HG02938 (cell line): ENCODE measurements around the gene NEURL1B.
"Not testable (repeated sequence)": the region's sequence is repeated elsewhere in the genome, so short reads cannot be mapped to it uniquely, and the experiment has no call there.

ENCODE experiments used
- ATAC-seq: cut with Tn5 transposase; IDR thresholded peaks from one replicate; pipeline ENCODE4 v1.9.1; 2021; ENCODE audit warnings: mild to moderate bottlenecking, moderate library complexity; ENCODE audit not compliant: unreplicated experiment

NEURL1B gene

DNA sequence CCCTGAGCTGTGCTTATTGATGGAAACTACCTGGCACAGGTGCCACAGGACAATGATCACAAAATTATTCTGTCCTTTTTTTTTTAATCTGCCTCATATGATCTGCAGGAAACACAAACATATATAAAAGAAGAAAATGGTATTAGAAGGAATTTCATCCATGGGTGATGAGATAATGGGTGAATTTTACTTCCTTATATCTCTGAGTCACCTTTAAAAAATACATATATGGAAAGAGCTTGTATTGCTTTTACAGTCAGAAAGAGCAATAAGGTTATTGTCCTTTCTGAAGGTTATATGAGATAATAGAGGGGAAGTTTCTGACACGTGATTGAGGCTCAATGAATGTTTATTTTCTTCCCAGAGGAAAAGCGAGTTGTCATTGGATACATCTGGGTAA lies 31.6 kb downstream of the NEURL1B start:
- ATAC-seq = no peak

DNA sequence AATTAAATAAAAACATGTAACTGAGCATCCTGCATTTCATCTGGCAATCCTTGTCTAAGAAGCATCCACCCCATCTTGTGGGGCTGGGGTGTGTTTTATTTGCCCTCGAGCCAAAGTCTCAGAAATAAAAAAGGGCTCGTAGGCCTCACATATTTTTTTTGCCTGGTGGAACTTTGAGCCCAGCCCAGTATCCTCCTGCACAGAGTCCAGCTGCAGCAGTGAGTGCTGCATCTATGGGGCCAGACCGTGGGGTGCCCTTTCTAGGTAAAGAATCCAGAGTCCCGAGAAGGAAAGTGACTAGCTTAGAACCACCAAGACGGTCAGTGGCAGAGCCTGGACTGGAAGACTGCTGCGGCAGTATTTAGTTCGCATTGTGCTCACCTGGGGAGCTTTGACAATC lies 33.1 kb downstream of the NEURL1B start:
- no peak for ATAC-seq

DNA sequence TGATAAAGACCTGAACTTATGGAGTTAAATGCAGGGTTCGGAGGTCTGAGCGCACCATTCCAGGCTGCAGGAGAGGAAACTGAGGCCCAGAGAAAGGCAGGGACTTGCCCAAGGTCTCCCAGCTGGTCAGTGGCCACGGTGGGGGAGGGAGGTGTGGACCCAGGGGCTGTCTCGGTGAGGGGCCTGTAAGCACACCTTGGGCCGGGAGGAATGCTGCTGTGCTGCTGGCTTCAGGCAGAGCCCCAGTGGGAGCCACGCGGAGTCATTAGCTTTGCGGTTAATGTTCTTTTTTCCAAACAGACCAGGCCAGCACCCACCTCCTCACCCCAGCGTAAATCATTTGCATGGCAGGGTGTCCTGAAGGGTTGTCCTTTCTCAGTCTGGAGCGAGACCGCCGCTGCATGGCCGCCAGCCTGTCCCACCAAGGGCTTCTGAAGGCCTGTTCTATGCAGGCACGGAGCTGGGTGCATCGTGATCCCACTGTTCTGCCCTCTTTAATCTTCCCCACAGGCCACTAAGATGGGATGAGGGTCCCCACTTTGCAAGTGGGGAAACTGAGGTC lies 35.9 kb downstream of the NEURL1B start:
- ATAC-seq = no peak

DNA sequence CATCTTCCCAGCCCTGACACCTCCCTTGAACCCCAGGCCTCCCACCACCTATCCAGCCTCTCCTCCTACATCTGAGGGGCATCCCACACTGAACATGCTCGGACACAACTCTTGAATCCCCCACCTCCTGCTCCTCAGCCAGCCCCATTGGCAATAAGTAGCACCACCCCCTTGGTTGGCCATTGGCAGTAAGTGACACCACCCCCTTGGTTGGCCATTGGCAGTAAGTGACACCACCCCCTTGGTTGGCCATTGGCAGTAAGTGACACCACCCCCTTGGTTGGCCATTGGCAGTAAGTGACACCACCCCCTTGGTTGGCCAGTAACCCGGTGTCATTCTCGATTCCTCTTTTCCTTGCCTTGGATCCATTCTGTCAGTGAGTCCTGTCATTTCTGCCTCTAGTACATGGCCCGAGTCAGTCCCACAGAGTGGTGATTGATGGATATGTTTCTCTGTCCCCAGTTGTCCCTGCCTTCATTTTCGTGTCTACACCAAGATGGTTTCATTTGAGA lies 37.4 kb downstream of the NEURL1B start:
- not testable (repeated sequence) for ATAC-seq

DNA sequence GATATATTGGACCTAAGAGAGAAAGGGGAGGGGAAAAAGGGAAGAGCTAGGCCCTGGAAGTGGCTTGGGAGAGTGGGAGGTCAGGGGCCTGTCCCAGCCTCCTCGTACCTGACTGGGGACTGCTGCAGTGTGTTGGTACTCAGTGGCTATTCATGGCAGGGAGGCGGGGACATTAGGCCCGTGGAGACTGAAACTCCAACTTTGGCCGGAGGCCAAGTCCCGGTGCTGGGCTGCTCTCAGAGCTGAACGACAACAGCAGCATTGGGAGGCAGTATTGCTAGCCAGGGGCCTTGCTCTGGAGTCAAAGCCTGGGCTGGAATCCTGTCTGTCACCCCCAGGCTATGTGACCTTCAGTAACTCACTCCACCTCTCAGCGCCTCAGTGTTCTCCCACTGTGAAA lies 37.8 kb downstream of the NEURL1B start:
- no peak for ATAC-seq

DNA sequence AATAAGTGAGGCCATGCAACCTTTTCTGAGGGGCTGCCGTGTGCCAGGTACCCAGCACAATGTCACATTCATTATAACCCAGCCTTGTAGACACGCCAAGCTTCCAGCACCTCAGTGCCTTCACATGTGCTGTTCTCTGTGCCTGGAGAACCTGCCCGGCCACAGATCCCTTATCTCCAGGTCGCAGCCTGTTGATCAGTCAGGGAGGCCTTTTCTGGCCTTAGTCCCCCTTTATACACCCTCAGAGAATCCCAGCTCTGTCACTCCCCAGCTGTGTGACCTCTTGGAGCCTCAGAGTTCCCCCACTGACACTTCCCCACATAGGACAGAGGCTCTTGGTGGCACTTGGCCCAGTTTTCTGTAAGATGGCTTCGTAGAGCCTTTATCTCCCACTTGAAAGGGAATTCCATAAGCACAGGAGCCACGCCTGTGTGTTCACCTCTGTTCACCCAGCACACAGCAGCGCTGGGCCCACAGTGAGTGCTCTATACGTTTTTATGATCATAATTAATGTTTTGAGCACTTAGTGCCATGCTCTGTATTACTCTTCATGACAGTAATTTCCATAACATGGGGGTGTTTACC lies 38.7 kb downstream of the NEURL1B start:
- no peak for ATAC-seq

DNA sequence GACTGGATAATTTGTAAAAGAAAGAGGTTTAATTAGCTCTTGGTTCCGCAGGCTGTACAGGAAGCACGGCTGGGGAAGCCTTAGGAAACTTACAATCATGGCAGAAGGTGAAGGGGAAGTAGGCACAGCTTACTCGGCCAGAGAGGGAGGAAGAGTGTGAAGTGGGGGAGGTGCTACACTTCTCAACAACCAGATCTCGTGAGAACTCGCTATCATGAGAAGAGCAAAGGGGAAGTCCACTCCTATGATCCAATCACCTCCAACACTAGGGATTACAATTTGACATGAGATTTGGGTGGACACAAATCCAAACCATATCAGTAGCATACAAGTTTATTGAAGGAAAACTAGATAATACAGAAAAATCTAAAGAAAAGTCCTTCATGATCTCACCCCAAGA lies 39.9 kb downstream of the NEURL1B start:
- no peak for ATAC-seq

DNA sequence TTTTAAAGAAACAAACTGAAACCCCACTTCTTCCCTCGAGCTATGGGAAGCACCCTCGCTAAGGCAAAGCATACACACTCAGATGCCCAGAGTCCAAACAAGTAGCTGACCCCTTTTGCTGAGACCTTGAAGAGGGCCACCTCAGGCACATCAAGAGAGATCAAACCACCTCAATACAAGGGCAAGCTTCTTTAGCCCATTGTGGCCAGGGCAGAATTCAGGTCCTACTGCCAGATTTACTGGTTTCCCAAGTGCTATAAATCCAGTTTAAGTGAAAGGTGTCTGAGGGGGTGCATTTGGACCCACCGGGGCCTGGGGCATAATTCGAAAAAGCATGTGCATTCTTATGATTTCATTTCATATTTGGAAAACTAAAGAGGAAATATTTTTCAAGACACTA lies 40.4 kb downstream of the NEURL1B start:
- ATAC-seq = no peak

DNA sequence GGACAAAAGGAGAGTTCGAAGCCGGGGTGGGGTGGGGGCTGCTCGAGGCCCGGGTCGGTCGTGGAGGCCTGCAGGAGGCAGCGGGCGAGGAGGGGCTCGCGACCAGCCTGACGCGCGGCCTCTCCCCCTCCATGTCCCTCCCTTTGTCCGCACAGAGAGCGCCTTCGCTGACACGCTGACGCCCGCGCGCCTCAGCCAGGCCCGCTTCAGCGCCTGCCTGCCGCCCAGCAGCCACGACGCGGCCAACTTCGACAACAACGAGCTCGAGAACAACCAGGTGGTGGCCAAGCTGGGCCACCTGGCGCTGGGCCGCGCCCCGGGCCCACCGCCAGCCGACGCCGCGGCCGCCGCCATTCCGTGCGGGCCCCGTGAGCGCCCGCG lies 42.2 kb downstream of the NEURL1B start:
- no peak for ATAC-seq

DNA sequence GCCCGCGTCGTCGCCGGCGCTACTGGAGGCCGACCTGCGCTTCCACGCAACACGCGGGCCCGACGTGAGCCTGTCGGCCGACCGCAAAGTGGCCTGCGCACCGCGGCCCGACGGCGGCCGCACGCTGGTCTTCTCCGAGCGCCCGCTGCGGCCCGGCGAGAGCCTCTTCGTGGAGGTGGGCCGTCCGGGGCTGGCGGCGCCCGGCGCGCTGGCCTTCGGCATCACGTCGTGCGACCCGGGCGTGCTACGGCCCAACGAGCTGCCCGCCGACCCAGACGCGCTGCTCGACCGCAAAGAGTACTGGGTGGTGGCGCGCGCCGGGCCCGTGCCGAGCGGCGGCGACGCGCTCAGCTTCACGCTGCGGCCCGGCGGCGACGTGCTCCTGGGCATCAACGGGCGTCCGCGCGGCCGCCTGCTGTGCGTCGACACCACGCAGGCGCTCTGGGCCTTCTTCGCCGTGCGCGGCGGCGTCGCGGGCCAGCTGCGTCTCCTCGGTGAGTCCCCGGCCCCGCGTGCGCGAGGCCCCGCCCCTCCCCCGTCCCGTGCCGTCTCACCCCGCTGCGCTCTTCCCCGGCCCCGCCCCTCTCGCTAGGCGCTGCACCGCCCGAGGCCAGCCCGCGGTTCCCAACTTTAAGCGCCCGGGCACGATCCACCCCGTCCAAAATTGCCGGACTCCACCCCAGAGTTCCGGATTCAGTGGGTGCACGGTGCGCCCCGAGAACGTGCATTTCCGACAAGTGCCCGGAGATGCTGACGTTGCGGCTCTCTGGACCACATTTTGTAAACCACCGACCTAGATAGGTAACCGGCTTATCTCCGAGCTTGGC lies 42.8 kb downstream of the NEURL1B start:
- no peak for ATAC-seq

DNA sequence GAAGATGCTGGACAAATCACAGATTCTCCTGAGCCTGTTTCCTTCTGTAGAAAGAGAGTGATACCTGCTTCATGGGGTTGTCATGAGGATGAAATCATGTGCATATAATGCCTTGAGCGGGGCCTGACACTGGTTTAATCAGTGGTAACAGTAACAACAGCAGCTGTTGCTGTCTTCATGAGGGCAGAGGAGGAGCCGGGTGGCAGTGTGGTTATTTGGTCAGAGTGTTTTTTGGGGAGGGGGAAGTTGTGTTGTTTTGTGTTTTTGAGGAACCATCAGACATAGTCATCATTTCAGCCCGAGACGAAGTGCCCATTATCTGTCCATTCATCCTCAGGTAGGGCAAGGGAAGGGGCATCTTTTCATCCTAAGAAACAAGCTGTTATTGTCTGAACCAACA lies 44.0 kb downstream of the NEURL1B start:
- no peak for ATAC-seq

DNA sequence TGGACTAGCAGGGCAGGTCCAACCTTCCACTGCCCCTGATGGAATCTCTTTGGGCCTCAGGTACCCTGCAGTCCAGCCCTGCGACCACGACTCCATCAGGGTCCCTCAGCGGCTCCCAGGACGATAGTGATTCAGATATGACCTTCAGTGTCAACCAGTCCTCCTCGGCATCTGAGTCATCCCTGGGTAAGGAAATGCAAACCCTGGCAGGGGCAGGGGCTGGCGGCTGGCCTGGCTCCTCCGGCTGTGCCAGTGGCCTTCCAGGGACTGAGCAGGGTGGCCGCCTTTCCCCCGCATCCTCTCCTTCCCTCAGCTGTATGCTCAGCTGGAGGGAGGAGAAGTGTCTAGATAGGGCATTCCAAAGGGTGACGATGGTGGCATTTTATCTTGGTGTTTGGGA lies 45.0 kb downstream of the NEURL1B start:
- ATAC-seq = no peak

DNA sequence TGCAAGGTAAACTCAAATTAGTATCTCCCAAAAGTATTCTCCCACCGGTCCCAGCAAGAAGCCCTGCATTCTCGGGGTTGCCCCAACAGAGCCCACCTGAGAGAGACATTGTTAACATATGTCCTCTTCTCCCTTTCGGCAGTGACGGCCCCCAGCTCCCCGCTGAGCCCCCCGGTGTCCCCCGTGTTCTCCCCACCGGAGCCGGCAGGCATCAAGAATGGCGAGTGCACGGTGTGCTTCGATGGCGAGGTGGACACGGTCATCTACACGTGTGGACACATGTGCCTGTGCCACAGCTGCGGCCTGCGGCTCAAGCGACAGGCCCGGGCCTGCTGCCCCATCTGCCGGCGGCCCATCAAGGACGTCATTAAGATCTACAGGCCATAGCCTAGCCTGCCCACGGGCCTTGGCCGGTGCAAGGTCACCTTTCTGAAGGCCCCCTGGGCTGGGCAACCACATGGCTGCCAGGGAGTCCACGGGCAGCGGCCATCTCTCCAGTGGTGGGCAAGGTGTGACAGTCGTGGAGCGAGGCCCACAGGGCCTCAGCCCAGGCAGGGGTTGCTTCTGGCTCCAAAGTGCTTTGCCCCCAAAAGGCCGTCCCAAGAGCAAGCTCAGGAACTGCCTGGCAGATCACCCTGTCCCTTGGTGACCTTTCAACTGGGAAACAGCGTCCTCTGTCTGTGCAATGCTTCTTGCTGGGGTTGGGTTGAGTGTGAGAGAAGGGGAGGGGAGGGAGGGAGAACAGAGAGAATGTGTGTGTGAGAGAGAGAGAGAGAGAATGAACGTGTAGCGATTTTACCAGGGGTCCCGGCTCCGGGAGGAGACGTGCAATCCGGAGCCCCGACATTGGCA lies 45.7 kb downstream of the NEURL1B start:
- no peak for ATAC-seq

DNA sequence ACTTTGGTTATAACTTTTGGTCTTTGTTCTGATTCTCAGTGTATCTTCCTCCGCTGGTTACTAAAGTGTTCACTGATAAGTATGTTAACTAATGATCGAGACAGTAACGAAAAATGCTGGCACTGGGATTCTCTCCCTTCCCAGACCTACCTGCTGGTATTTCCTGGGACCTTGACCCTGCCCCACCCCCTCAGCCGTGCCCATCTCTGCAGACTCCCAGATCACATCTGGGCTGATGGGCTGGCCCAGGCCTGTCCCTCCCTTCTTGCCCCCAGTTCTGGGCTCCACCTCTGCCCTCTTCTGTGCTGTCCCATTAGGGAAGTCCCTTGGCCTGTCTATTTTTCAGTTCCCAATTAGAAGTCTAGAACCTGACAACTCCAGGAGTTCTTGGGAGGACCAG lies 46.9 kb downstream of the NEURL1B start:
- ATAC-seq = no peak

DNA sequence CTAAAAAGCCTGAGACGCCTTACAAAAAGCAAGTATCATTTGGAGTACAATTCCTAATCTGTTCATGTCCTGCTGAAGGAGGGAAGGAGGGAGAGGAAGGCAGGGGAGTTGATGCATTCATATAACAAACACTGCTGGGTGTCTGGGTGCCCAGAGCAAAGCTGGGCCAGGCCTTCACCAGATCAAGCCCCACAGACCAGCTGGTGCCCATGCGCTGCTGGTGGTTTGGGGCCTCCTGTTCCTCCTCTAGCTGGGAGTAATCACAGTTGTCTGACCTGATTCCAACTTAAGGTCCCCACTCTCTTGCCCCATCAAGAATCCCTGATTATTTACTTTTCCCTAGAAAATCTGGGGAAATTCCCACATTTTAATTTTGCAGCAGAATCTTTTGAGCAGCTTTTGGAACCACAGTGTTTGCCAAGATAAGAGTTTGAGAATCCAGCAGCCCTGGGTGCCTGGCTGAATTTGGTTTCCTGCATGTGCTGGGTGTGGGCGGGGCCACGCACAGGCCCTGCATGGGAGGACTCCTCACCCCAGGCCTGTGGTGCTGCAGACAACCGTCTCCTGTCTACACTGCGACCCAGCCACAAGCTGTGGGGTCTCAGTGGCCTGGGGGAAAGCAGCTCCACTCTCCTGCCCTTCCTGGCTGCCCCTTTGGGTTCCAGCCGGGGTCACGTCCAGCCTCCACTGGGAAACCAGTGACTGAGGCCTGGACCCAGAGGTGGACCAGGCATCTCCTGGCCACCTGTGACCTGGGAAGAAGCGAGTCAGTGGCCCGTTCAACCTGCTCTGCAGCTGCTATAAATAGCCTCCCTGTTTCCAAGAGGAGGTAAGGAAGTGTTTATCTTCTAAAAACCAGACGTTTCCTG lies 47.5 kb downstream of the NEURL1B start:
- peak; percentile 40 for ATAC-seq

DNA sequence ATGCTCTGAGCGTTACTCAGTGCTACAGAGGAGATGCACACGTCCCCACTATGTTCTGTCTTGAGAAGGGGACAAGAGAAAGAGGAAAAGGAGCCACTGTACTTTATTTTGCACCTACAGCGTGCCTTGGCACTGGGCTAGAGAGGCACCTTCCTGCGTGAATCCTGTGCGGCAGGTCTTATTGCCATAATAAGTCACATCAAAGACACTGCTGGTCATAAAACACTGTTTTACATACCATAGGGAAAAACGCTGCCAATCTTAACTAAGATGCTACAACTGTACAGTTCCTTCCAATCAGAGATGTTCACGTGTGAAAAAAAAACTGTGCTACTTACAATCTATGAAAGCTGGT lies 48.1 kb downstream of the NEURL1B start:
- no peak for ATAC-seq

DNA sequence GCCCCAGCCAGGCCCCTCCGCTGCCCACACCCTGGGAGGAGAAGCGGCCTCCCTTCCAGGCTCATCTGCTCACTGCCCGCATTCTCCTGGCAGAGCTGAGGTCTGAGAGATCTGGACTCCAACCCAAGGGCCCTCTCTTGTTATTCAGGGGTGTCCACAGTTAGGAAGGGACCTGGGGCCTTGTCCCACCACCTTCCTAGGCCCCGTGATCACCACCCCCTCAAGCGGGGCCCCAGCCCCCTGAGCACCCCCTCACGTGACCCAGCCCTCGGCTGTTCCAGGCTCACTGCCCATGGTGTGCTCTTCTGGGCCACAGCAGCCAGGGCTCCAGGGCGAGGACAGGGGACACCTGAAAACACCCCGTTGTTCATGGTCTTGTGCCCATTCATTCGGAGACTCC lies 48.7 kb downstream of the NEURL1B start:
- ATAC-seq = no peak

DNA sequence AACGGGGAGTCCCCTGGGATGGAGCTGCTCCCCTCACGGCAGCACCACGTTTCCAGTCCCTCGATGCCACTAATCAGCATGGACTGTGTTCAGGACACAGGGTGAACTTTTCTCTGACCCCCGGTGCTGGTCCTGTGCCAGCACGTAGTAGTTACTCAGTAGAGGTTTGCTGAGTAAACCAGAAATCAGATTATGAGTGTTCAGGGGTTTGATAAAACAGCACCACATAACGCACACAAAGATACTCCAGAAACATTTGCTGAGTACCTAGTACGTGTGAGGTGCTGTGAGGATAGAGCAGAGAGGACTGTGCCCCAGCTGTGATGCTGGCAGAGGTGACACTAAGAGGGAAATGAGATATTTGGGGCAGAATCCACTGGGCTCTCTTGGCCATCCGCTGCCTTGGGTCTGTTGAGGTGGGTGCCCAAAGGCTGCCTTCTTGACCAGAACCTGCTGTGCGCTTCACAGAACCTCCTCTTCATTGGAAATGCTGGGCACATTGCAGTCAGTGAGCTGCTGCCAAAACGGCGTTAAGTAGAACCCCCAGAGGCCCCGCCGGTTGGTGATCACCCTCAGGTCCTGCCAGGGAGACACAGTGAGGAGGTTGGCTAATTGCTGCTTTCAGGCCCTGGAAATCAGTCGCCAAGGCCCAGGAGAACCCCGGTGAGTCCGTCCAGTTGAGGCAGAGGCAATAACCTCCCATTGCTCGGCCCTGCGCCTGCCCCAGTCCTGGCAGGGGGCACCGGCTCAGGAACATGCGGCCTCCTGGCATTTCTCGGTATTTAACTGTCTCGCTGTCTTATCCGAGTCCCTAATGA lies 49.4 kb downstream of the NEURL1B start:
- peak; percentile 53 for ATAC-seq

DNA sequence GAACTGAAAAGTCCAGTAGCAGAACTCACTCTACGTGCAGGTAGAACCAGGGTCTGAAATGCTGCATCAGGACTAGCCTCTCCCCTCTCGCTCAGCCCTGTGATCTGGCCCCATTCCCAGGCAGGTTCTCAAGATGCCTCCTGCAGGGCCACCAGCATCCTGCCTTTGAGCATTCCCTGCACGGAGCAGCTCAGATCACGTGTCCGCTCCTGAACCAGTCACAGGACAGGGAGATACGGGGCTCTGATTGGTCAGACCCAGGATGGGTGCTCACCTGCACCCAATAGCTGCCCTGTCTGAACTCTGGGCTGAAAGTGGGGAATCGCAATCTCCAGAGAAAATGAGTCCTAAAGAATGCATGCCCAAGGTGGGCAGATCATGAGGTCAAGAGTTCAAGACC lies 50.8 kb downstream of the NEURL1B start:
- no peak for ATAC-seq

DNA sequence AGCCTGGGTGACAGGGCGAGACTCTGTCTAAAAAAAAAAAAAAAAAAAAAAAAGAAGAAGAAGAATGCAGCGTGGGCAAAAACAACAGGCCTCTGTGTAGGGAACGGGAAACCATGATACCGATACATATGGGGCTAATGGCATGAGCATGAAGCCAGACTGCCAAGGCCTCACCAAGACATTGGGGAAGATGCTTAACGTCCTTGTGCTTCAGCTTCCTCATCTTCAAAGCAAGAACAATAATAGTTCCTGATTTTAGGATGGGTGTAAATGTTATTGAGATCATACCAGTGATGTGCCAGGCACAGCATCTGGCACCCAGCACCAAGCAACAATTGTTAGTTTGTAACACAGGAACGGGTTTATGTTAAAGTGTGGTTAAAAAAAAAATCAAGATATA lies 51.4 kb downstream of the NEURL1B start:
- no peak for ATAC-seq
